Upper lobe of left lung (tissue), 4 donors: Measurements from ENCODE around the gene NDUFA11.

Source experiments
- POLR2A ChIP-seq, 4 donors: fragments of 450-650 bp; IDR thresholded peaks; one replicate each; pipeline ENCODE4 v1.5.1; 2016 to 2017; ENCODE audit warnings: antibody characterized with exemption in 4 of 4, mild to moderate bottlenecking in 2 of 4
- TF ChIP-seq, protein P1 (sequence below), 6 experiments: fragments of 450-650 bp in 4 of 6; fragments of 200-600 bp in 2 of 6; sonication (generic) in 2 of 6; IDR thresholded peaks; one replicate each; pipeline ENCODE4 v1.5.1; 2016 to 2019; ENCODE audit warnings: antibody characterized with exemption in 6 of 6

DNA sequence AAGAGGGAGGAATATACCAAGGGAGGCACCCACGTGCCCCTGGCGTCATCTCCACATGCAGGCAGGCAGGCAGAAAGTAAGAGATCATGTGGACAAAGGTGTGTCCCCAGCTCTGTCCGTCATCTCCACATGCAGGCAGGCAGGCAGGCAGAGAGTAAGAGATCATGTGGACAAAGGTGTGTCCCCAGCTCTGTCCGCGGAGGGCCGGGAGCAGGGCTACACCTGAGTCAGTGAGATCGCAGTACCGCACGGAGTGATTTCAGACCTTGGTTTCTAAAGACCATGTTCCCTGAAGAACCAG lies 32.7 kb upstream of the NDUFA11 start:
- TF ChIP-seq, protein P1, sequence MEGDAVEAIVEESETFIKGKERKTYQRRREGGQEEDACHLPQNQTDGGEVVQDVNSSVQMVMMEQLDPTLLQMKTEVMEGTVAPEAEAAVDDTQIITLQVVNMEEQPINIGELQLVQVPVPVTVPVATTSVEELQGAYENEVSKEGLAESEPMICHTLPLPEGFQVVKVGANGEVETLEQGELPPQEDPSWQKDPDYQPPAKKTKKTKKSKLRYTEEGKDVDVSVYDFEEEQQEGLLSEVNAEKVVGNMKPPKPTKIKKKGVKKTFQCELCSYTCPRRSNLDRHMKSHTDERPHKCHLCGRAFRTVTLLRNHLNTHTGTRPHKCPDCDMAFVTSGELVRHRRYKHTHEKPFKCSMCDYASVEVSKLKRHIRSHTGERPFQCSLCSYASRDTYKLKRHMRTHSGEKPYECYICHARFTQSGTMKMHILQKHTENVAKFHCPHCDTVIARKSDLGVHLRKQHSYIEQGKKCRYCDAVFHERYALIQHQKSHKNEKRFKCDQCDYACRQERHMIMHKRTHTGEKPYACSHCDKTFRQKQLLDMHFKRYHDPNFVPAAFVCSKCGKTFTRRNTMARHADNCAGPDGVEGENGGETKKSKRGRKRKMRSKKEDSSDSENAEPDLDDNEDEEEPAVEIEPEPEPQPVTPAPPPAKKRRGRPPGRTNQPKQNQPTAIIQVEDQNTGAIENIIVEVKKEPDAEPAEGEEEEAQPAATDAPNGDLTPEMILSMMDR (IDR thresholded peaks at IDR 0.05) = no peak
- no peak for TF ChIP-seq POLR2A (IDR thresholded peaks at IDR 0.05)
